ENCODE measurements around the gene BCLAF1. TPM values are rescaled to one million over a fixed set of nuclear protein-coding genes. Genes with fewer than 3 reads are reported as not detected.

Gene BCLAF1
- total and polyA plus RNA-seq, 9 of the 15 experiments (the other 6 are each of a cell fraction or from before 2014, with no cell fraction given): 65.4 to 286 (median 165) TPM

GRCh38 chr6:136289579-136290409 lies at the start of gene BCLAF1 (continued):
- TF ChIP-seq ZNF280B (CRISPR knock-in tag; IDR thresholded peaks at IDR 0.05) (no peak), ZNF584 (CRISPR knock-in tag; IDR thresholded peaks at IDR 0.05; ENCODE audit: low read depth) (no peak; the same call in 1 of the 2 replicates), ZNF589 (CRISPR knock-in tag; IDR thresholded peaks at IDR 0.05; ENCODE audit: low read depth) (peak; percentile 0; the same call in 1 of the 2 replicates), NCOA4 (IDR thresholded peaks at IDR 0.05; ENCODE audit: partially characterized antibody) (no peak), ZNF644 (tag; IDR thresholded peaks at IDR 0.05; ENCODE audit: low read depth) (no peak), ZNF175 (CRISPR knock-in tag; IDR thresholded peaks at IDR 0.05; ENCODE audit: low read depth) (peak; percentile 19; the same call in 1 of the 2 replicates), GTF3C2 (IDR thresholded peaks at IDR 0.05; ENCODE audit: borderline replicate concordance, extremely low read depth, insufficient read length) (no peak), CREB1 (IDR thresholded peaks at IDR 0.05) (peak; percentile 90), CREB1 (CRISPR knock-in tag; IDR thresholded peaks at IDR 0.05) (peak; percentile 81), STAT6 (CRISPR knock-in tag; IDR thresholded peaks at IDR 0.05) (peak; percentile 27; the same call in 1 of the 2 replicates), ZEB2 (IDR thresholded peaks at IDR 0.05) (0 out of 2 replicates have a peak, but pooled peaks have one; percentile 25), ETV5 (CRISPR knock-in tag; IDR thresholded peaks at IDR 0.05; ENCODE audit: low read depth) (peak; percentile 95), RBFOX2 (IDR thresholded peaks at IDR 0.05; ENCODE audit: low read depth, low read length) (peak; percentile 97), MEF2A (IDR thresholded peaks at IDR 0.05; ENCODE audit: control insufficient read depth, low read depth, low read length) (peak; percentile 32; the same call in 1 of the 2 replicates), HMGN3 (IDR thresholded peaks at IDR 0.05; ENCODE audit: borderline replicate concordance, extremely low read depth, insufficient read length, low read depth, low read length) (peak; percentile 50)
- TF ChIP-seq, protein P1, sequence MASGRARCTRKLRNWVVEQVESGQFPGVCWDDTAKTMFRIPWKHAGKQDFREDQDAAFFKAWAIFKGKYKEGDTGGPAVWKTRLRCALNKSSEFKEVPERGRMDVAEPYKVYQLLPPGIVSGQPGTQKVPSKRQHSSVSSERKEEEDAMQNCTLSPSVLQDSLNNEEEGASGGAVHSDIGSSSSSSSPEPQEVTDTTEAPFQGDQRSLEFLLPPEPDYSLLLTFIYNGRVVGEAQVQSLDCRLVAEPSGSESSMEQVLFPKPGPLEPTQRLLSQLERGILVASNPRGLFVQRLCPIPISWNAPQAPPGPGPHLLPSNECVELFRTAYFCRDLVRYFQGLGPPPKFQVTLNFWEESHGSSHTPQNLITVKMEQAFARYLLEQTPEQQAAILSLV (tag; IDR thresholded peaks at IDR 0.05): no peak; the same call in 1 of the 2 replicates
